ENCODE data around the gene CRYGD.

CRYGD gene

GRCh38 chr2:208077276-208077675, 47.0 kb downstream of the CRYGD start:
- DNase-seq = no peak

DNA sequence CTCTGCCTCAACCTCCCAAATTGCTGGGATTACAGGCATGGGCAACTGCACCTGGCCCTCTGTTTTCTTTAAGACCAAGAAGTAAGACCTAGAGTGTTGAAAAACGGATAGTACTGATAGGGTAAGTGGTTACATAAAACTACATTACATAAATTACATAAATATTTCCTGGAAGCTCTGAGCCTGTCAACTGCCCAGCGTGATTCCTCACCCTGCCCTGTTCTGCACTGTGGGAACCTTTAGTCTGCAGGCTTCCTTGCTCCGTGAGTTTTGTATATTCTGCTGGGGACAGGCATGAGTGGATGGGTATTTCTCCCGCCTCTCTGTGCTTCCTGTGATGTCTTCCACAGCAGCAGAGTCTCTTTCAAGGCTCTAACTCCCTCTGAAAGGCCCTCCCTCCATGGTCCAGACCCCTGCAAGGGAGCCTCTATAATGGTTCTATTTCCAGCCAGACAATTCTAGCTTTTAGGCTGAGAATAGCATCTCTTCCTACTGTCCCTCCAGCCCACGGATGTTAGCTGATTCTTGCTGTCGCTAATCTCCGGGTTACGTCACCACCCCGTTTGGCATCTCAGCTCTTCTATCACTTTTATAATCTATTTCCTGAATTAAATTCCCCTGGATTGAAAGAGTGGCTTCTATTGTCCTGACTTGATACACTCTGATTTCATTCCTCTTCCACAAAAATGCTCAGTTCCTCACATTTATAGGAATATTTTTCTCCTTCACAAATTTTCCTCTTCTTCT, 49.5 kb downstream of the CRYGD start:
- DNase-seq = no peak

- no peak for DNase-seq
Observed at GRCh38 chr2:208072250-208072892, 52.0 kb downstream of the CRYGD start.

Measured in cortex of kidney (tissue), 1 donor.